ENCODE results near the gene PCSK6.

GRCh38 chr15:101496198-101496986, 6.9 kb upstream of the PCSK6 start:
- no peak for TF ChIP-seq CTCF (IDR thresholded peaks at IDR 0.05; ENCODE audit: insufficient read depth, low read depth, low read length)
- TF ChIP-seq EZH2 (IDR thresholded peaks at IDR 0.05; ENCODE audit: insufficient read depth, low read length), result no peak
